GM21529 (cell line): ENCODE measurements around the gene RAMAC.
"Not testable (repeated sequence)": the region's sequence is repeated elsewhere in the genome, so short reads cannot be mapped to it uniquely, and the experiment has no call there.

ENCODE experiments used
- ATAC-seq: cut with Tn5 transposase; IDR thresholded peaks from one replicate; pipeline ENCODE4 v1.9.1; 2021; ENCODE audit not compliant: unreplicated experiment

Gene RAMAC

GRCh38 chr15:82966671-82967071 lies 19.3 kb upstream of the RAMAC start:
- peak; percentile 87 for ATAC-seq

GRCh38 chr15:82968066-82968465 lies 17.9 kb upstream of the RAMAC start:
- ATAC-seq = no peak

DNA sequence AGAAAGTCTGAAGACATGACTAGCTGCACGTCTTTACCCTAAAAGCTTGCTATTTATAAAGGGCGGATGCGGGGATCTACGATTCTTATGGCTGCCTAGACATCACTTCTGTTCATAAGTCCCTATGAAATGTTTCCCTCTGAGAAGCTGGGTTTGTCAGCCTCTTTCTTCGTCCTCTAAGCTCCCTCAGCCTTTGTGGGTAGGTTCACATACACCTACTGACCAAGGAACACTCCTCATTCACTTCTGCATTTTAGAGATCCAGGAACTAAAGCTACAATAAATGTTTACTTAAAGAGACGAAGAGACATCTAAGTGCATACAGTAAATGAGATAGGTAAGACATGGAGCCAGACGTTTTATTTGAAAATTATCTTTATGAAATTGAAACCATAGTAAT lies 16.7 kb upstream of the RAMAC start:
- ATAC-seq = no peak

DNA sequence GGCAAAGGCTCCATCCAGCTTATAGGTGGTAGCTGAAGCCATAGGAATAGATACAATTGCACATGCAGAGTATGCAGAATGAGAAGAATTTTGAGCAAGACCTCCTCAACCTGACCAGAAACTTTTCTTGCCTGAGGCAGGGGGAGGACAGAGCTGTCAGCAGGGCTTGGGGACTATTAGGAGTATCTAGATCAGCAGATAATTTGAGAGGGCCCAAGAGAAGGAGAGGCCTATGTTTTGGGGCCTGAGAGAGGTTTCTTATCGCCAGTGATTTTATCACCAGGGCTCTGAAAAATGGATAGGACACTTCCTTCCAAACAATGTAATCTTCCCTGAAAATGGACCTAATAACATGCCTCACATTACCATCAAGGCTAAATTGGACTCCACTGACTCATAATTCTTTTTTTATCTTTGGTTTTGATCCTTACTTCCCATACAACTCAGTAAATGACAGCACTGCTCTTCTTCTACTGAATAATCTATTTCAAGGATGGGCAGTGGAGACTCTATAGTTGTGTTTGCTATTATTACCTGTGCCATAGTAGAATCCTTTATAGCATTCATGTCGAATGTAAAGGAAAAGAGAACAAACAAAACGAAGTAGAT lies 15.8 kb upstream of the RAMAC start:
- no peak for ATAC-seq

GRCh38 chr15:82970696-82971095 lies 15.3 kb upstream of the RAMAC start:
- no peak for ATAC-seq

GRCh38 chr15:82971218-82971984 lies 14.6 kb upstream of the RAMAC start:
- ATAC-seq = no peak

DNA sequence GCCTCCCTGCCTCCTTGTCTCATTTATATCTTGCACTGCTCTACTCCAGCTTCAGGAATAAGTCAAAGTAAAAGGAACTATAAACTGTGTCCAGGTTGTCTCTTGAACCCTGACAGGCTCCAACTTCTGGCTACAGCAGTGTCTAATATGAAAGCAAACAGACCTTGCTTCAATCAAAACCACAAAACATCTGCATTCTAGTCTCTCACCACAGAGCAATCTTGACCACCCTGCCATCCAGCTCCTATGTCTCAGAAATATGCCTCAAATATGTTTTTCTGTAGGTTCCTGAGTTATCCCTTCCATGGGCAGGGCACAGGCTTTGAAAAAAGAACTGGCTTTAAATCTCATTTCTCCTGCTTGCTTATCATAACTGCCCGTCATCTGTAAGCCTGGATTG lies 13.0 kb upstream of the RAMAC start:
- no peak for ATAC-seq

DNA sequence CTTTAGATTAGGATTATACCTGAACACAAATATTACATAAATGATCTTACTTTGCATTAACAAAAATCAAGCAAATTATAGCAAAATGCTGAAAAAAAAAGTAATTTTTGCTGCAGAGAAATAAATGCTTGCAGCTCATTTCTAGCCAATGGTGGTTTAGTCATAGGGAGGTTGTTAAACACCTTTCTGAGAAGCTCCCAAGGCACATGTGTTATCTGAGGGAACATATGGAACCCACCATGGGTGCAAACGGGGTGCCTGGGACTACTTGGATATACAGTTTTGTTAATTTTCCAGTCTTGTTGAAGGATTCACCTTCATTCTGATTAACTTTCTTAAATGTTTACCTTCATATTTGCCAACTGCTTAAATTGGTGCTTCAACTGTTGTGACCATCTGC lies 8.9 kb upstream of the RAMAC start:
- no peak for ATAC-seq

- ATAC-seq = no peak
These were observed 7.6 kb upstream of the RAMAC start for GRCh38 chr15:82978438-82978837.

DNA sequence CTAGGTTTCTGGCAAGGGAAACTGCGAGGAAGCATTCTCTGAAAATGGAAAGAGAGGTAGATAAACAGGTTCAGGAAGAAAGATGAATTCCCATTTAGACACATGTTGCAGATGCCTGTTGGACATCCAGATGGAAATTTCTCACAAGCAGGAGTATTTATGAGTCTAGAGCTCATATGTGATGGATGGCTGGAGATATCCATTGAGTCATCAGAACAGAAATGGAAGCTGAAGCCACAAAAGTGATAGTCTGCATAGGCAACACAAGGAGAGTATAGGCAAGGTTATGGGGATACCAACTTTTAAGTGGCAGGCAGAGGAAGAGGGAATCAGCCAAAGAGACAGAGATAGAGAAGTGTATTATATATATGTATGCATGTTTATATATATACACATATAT lies 6.3 kb upstream of the RAMAC start:
- ATAC-seq = no peak

GRCh38 chr15:82980981-82981380 lies 5.0 kb upstream of the RAMAC start:
- no peak for ATAC-seq

DNA sequence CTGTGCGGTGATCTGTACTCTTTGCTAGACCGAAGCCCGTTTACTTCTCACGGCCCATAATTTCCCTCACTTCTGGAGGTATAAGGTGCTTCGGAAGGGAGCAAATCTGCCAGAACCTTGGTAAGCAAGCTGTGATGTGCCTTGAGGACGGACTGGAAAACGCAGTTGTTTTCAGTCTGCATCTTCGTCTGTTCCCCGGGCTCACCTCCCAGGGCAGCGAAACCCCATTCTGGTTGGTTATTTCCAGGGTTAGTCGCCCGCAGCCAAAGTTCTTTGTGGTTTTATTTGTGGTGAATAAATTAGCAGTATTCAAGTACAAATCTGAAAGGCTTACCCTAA lies 401 bp downstream of the RAMAC start:
- ATAC-seq = peak; percentile 23

DNA sequence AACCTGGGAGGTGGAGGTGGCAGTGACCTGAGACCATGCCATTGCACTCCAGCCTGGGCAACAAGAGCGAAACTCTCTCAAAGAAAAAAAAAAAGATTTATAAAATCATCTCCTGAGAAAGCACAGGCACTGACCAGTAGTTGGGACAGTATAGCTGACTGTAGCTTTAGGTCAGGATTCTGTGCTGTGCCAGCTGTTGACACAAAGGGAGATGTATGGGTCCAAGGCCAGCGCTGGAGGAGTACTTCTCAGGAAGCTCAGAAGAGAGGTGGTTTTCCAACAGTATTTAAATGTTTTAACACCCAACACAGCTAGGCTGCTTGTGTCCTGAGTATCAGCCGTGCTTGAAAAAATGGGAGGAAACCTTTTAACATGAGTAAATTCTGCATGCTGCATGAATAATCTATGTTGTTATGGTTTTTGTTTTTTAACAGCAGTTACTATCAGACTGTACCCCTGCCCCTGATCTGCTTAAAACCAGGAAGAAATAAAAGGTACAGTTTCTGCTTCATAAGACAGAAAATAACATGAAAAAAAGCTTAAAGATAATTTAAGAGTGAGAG lies 6.5 kb downstream of the RAMAC start:
- no peak for ATAC-seq

- no peak for ATAC-seq
These were observed 7.1 kb downstream of the RAMAC start for GRCh38 chr15:82993144-82993543.

GRCh38 chr15:82995076-82995475 lies 9.1 kb downstream of the RAMAC start:
- no peak for ATAC-seq

DNA sequence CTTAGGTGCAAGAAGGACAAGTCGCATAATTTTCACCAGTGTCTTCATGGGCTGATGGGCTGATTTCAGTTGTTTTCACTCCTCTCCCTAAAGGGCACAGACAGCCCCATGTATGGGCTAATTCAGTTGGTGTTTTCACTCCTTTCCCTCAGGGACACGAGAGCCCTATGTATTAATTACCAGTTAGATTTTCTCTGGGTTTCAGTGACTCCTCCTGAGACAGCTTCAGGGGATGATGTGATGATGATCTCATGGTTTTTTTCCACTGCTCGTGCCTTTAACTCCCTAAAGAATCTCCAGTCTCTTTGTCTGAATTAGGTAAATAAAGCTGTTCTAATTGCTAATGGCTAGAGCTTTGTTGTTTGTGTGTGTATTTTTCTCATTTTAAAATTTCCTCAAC lies 9.9 kb downstream of the RAMAC start:
- no peak for ATAC-seq

DNA sequence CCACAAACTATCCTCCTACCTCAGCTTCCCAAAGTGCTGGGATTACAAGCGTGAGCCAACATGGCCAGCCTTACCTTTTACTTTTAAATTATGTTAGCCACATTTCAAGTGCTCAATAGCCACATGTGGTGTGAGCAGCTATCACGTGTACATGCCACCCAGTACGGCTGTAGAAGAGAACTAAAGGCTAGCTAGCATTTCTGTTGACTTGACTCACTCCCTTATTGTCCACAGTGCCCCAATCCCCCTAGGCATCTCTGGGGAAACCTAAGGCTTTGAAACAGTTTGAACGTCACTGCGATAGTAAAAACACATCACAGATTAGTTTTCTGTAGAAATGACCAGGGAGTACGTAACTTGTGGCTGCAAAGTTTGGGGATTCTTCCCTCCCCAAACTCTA lies 13.4 kb downstream of the RAMAC start:
- no peak for ATAC-seq

GRCh38 chr15:82999905-83000671 lies 14.1 kb downstream of the RAMAC start:
- ATAC-seq = peak; percentile 87

GRCh38 chr15:83000672-83001031 lies 14.6 kb downstream of the RAMAC start:
- ATAC-seq = not testable (repeated sequence)

- ATAC-seq = peak; percentile 72
These were observed 24.8 kb downstream of the RAMAC start for GRCh38 chr15:83010709-83011270.

DNA sequence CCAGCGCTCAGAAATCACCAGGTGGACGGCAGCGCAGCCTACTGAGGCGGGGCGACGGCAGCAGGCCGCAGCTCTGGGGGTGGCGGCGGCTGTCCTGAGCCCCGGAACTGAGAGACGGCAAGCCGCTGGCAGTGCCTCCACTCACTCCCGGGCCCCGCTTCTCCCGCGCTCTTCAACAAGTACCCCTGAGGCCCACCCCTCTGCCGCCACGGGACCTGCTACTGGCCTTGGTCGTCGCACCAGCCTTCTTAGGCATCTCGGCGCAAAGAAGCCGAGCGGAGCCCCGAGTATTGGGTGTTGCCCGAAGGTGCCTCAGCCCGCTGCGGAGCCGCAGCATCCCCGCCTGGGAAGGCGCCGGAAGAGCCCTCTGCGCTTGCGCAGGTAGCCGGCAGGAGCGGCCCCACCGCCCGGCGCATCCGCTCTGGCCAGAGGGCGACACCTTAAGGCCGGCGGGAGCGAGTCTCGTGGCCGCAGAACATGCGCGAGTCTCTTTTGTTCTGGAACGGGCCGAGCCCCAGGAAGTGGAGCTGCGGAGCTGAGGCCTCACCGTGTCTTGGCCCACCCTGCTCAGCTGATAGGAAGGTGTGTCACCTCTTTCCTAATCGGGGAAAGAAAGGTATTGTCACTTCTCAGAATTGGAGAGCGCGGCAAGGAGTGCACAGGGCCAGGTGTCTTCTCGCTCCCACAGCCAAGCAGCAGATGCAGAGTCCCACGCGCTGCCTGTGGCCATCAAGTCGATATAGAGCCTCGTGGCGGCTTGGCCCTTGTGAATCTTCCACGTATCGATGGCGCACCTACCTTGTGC lies 25.5 kb downstream of the RAMAC start, which contains the start of gene C15orf40:
TSS of gene C15orf40 (minus strand) at position 369 of the 805 bp plus-strand sequence. CDS start at position 337, 32 bp downstream.
- ATAC-seq = peak; percentile 79
